Ovary (tissue), 3 donors: ENCODE data around the gene PPP3R2.

Source experiments
- POLR2A ChIP-seq: fragments of 450-650 bp; IDR thresholded peaks from one replicate; pipeline ENCODE4 v1.6.1; 2017; ENCODE audit warnings: antibody characterized with exemption, mild to moderate bottlenecking, moderate library complexity
- TF ChIP-seq, protein P1 (sequence below), 3 donors: fragments of 450-650 bp in 2 of 3; fragments of 200-600 bp in 1 of 3; IDR thresholded peaks; one replicate each; pipeline versions ENCODE4 v1.5.1 to v1.8.0; 2016 to 2022; ENCODE audit warnings: antibody characterized with exemption in 3 of 3, mild to moderate bottlenecking in 1 of 3
- donor health status: DM: no; HTN: no; CAD: no.

DNA sequence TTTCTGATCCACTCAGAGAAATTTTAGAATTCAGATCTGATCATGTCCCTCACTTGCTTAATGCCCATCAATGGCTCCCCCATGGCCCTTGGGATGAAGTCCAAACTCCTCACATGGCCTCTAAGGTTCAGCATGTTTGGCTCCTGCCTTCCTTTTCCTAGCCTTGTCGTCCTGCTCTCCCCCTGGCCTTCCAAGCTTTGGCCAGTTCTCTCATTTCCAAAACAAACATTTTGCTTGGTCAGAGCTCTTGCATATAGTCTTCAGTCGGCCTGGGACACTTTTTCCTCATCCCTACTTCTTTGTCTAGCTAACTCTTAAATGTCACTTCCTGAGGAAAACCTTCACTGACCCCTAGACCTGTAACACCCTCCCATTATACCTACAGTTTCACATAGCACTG is 37.1 kb upstream of the PPP3R2 start:
- TF ChIP-seq POLR2A = no peak
- TF ChIP-seq, protein P1, sequence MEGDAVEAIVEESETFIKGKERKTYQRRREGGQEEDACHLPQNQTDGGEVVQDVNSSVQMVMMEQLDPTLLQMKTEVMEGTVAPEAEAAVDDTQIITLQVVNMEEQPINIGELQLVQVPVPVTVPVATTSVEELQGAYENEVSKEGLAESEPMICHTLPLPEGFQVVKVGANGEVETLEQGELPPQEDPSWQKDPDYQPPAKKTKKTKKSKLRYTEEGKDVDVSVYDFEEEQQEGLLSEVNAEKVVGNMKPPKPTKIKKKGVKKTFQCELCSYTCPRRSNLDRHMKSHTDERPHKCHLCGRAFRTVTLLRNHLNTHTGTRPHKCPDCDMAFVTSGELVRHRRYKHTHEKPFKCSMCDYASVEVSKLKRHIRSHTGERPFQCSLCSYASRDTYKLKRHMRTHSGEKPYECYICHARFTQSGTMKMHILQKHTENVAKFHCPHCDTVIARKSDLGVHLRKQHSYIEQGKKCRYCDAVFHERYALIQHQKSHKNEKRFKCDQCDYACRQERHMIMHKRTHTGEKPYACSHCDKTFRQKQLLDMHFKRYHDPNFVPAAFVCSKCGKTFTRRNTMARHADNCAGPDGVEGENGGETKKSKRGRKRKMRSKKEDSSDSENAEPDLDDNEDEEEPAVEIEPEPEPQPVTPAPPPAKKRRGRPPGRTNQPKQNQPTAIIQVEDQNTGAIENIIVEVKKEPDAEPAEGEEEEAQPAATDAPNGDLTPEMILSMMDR (IDR thresholded peaks at IDR 0.05) = no peak
